H1 (cell line): ENCODE measurements around the gene DNAH1. TPM values are rescaled to one million over a fixed set of nuclear protein-coding genes. Genes with fewer than 3 reads are reported as not detected.

Experiments used
- CTCF ChIA-PET: fragments of 300-600 bp; sonication (Branson Sonifier 250); formaldehyde crosslinking; loops from one replicate; lab custom pipeline; 2021; ENCODE audit not compliant: partially characterized antibody; lab: Charles Lee
- POLR2A ChIA-PET: fragments of 300-600 bp; sonication (Branson Sonifier 250); formaldehyde crosslinking; loops from one replicate; lab custom pipeline; 2021; ENCODE audit warnings: inconsistent platforms; ENCODE audit not compliant: partially characterized antibody; lab: Charles Lee
- DNase-seq, 2 experiments: peaks; one replicate each; pipeline versions ENCODE4 v3.0.0 to v3.0.0-alpha.2; 2010 to 2022; ENCODE audit warnings: low spot score in 2 of 2, low read depth in 1 of 2, mixed read lengths in 1 of 2
- FAIRE-seq: peaks from 2 replicates; lab custom pipeline; 2011; peaks lifted over from hg19 to GRCh38; lab: Jason Lieb, UNC
- H2AFZ ChIP-seq: 2 replicates; pipeline ENCODE4 v1.8.1; 2012; ENCODE audit warnings: low read length, inconsistent platforms
- H2AK5ac ChIP-seq: 2 replicates; pipeline ENCODE4 v1.6.1; 2013; ENCODE audit warnings: low read depth, low read length
- H2BK120ac ChIP-seq: replicated peaks from 2 replicates; pipeline ENCODE3; 2013; ENCODE audit warnings: low read depth, low read length, inconsistent platforms
- H2BK12ac ChIP-seq: 2 replicates; pipeline ENCODE4 v1.6.1; 2013; ENCODE audit warnings: low read depth, low read length
- H2BK15ac ChIP-seq: 2 replicates; pipeline ENCODE4 v1.6.1; 2013; ENCODE audit warnings: low read length
- H2BK20ac ChIP-seq: 2 replicates; pipeline ENCODE4 v1.6.1; 2013; ENCODE audit warnings: low read length
- H2BK5ac ChIP-seq: 2 replicates; pipeline ENCODE4 v1.6.1; 2013; ENCODE audit warnings: low read depth, low read length
- H3K14ac ChIP-seq: 2 replicates; pipeline ENCODE4 v1.6.1; 2013; ENCODE audit warnings: inconsistent platforms; ENCODE audit not compliant: insufficient read length
- H3K18ac ChIP-seq: 2 replicates; pipeline ENCODE4 v1.6.1; 2013; ENCODE audit warnings: low read length; ENCODE audit errors: extremely low read depth
- H3K23ac ChIP-seq: 2 replicates; pipeline ENCODE4 v1.6.1; 2013; ENCODE audit warnings: inconsistent platforms; ENCODE audit not compliant: insufficient read length
- H3K23me2 ChIP-seq: 2 replicates; pipeline ENCODE4 v1.6.1; 2013; ENCODE audit warnings: low read depth, low read length
- H3K27ac ChIP-seq: 2 replicates; pipeline ENCODE4 v1.6.1; 2011; ENCODE audit warnings: low read depth, low read length, inconsistent platforms
- H3K27me3 ChIP-seq, 4 experiments: replicated peaks in 1 of 4; 1 replicate in 1 of 4; 2 replicates in 3 of 4; pipeline versions ENCODE4 v1.6.1 to v1.8.1; 2011 to 2013; ENCODE audit warnings: low read length in 3 of 4, mild to moderate bottlenecking in 3 of 4, inconsistent platforms in 2 of 4, mixed read lengths in 2 of 4, moderate library complexity in 1 of 4; ENCODE audit not compliant: control insufficient read depth in 3 of 4, insufficient read depth in 3 of 4; ENCODE audit errors: extremely low read depth in 1 of 4
- H3K36me3 ChIP-seq, 4 experiments: 2 replicates each; pipeline versions ENCODE4 v1.6.1 to v1.8.1; 2011 to 2013; ENCODE audit warnings: mild to moderate bottlenecking in 4 of 4, low read length in 3 of 4, moderate library complexity in 2 of 4, control low read depth in 1 of 4, inconsistent platforms in 1 of 4; ENCODE audit not compliant: insufficient read depth in 4 of 4, control insufficient read depth in 2 of 4
- H3K4ac ChIP-seq: replicated peaks from 2 replicates; pipeline ENCODE3; 2013; ENCODE audit warnings: low read length, low read depth, mixed read lengths, inconsistent platforms; ENCODE audit not compliant: insufficient read length
- H3K4me1 ChIP-seq, 4 experiments: replicated peaks in 1 of 4; 1 replicate in 1 of 4; 2 replicates in 3 of 4; pipeline versions ENCODE4 v1.6.1 to v1.8.1; 2011 to 2013; ENCODE audit warnings: low read length in 3 of 4, inconsistent platforms in 2 of 4, mixed read lengths in 1 of 4; ENCODE audit not compliant: insufficient read depth in 4 of 4, control insufficient read depth in 3 of 4
- H3K4me2 ChIP-seq, 2 experiments: 2 replicates each; pipeline versions ENCODE4 v1.6.1 to v1.8.1; 2011 to 2013; ENCODE audit warnings: low read depth in 2 of 2, low read length in 2 of 2, control low read depth in 1 of 2, inconsistent platforms in 1 of 2, mild to moderate bottlenecking in 1 of 2; ENCODE audit not compliant: insufficient read depth in 1 of 2
- H3K4me3 ChIP-seq, 4 experiments: fragments of 200-600, 300-600 bp in 1 of 4; sonication (generic), shearing (Covaris generic), sonication (Bioruptor Twin) in 1 of 4; 2 replicates each; pipeline versions ENCODE4 v1.5.1 to v1.8.1; 2011 to 2016; ENCODE audit warnings: low read length in 4 of 4, low read depth in 3 of 4, control low read depth in 2 of 4, inconsistent platforms in 2 of 4, mild to moderate bottlenecking in 2 of 4, mixed read lengths in 1 of 4, moderate library complexity in 1 of 4; ENCODE audit not compliant: insufficient read depth in 2 of 4; ENCODE audit errors: extremely low read depth in 1 of 4
- H3K56ac ChIP-seq: replicated peaks from 2 replicates; pipeline ENCODE3; 2013; ENCODE audit warnings: low read depth, mild to moderate bottlenecking, mixed read lengths, low read length, inconsistent platforms; ENCODE audit not compliant: insufficient read length
- H3K79me1 ChIP-seq: 2 replicates; pipeline ENCODE4 v1.6.1; 2013; ENCODE audit warnings: low read depth, low read length, control low read depth
- H3K79me2 ChIP-seq, 2 experiments: 2 replicates each; pipeline versions ENCODE4 v1.6.1 to v1.8.1; 2012 to 2013; ENCODE audit warnings: low read length in 2 of 2, mild to moderate bottlenecking in 2 of 2, inconsistent platforms in 1 of 2; ENCODE audit not compliant: insufficient read depth in 2 of 2, control insufficient read depth in 1 of 2
- H3K9ac ChIP-seq, 4 experiments: replicated peaks in 1 of 4; 1 replicate in 1 of 4; 2 replicates in 3 of 4; pipeline versions ENCODE4 v1.6.1 to v1.8.1; 2011 to 2013; ENCODE audit warnings: low read depth in 3 of 4, low read length in 3 of 4, control low read depth in 2 of 4, mild to moderate bottlenecking in 2 of 4, moderate library complexity in 2 of 4, inconsistent platforms in 1 of 4; ENCODE audit errors: extremely low read depth in 1 of 4
- H3K9me3 ChIP-seq, 2 experiments: 2 replicates each; pipeline versions ENCODE4 v1.6.1 to v1.8.1; 2012 to 2013; ENCODE audit warnings: mild to moderate bottlenecking in 2 of 2, moderate library complexity in 2 of 2, control low read depth in 1 of 2, inconsistent platforms in 1 of 2, low read depth in 1 of 2, low read length in 1 of 2, mixed read lengths in 1 of 2; ENCODE audit not compliant: insufficient read depth in 2 of 2
- H4K20me1 ChIP-seq, 2 experiments: replicated peaks in 1 of 2; 2 replicates each; pipeline versions ENCODE3 to v1.8.1; 2011 to 2013; ENCODE audit warnings: inconsistent platforms in 2 of 2, low read length in 2 of 2, mild to moderate bottlenecking in 1 of 2; ENCODE audit not compliant: insufficient read depth in 2 of 2, control insufficient read depth in 1 of 2
- H4K5ac ChIP-seq: 2 replicates; pipeline ENCODE4 v1.6.1; 2013; ENCODE audit warnings: low read length, low read depth, mixed read lengths, inconsistent platforms; ENCODE audit not compliant: insufficient read length
- H4K8ac ChIP-seq: 2 replicates; pipeline ENCODE4 v1.8.0; 2013; ENCODE audit warnings: mild to moderate bottlenecking, moderate library complexity, low read length, inconsistent platforms; ENCODE audit not compliant: insufficient read depth; ENCODE audit errors: extremely low read depth
- H4K91ac ChIP-seq: replicated peaks from 2 replicates; pipeline ENCODE3; 2013; ENCODE audit warnings: low read length, mixed read lengths, inconsistent platforms; ENCODE audit not compliant: insufficient read length
- NRF1 ChIP-seq: IDR thresholded peaks from 2 replicates; pipeline ENCODE4 v1.6.1; 2011; ENCODE audit warnings: mild to moderate bottlenecking, low read depth, low read length, improper control_type of control experiment
- PHF8 ChIP-seq: fragments of 200-600 bp; sonication (generic); conservative IDR thresholded peaks from 2 replicates; pipeline ENCODE4 v1.7.1; 2012; ENCODE audit warnings: low read depth, mild to moderate bottlenecking, inconsistent platforms, low read length, moderate library complexity
- WGBS, 2 experiments: shearing (Covaris generic) in 1 of 2; methylation state at CpG; one replicate each; pipeline versions ENCODE4 v1.1.6 to v1.1.7; 2013 to 2015; ENCODE audit warnings: low lambda C conversion rate in 2 of 2, mixed read lengths in 2 of 2, inconsistent platforms in 1 of 2, low coverage in 1 of 2, missing lambda C conversion rate in 1 of 2; ENCODE audit not compliant: insufficient replicate concordance in 2 of 2, insufficient coverage in 1 of 2, insufficient read length in 1 of 2; ENCODE audit errors: extremely low coverage in 1 of 2, missing lambda C conversion rate in 1 of 2; 5-methylcytosine and 5-hydroxymethylcytosine counted together
- polyA plus RNA-seq, 7 experiments: library from polyadenylated mRNA; depleted of rRNA in 3 of 7; stranded (reverse) in 5 of 7; unstranded in 2 of 7; fragments of >200 nt in 5 of 7; fragments of 200-250 nt in 2 of 7; gene quantifications; 1 replicate in 5 of 7; 2 replicates in 1 of 7; 4 replicates in 1 of 7; pipeline versions ENCODE4 v1.2.1 to v1.2.3, GENCODE V29; 2011 to 2013; ENCODE audit warnings: missing spikeins in 2 of 7, mixed read lengths in 2 of 7
- total RNA-seq: library from RNA; stranded (reverse); fragmentation: NEBNext Ultra II Directional; extraction: Animal tissue kit (Norgen Biotek cat#: 25700); gene quantifications from 2 replicates; pipeline ENCODE4 v1.2.1, GENCODE V29; 2021

The DNAH1 gene
- total and polyA plus RNA-seq, 2 of the 8 experiments (the other 6 are each of a cell fraction or from before 2014, with no cell fraction given) = 1.0 to 1.5 TPM

GRCh38 chr3:52446042-52446441, 129.9 kb downstream of the DNAH1 start:
- Histone ChIP-seq H3K27ac (no peak overlapping the region), H2BK120ac (no peak overlapping the region), H3K4ac (no peak overlapping the region), H3K79me1 (peaks cover 3% of the 10 kb centered on the region; the same call in 1 of the 2 replicates), H3K23me2 (peaks cover 4% of the 10 kb centered on the region; the same call in 1 of the 2 replicates), H2BK15ac (no peak overlapping the region; the same call in 1 of the 2 replicates), H3K36me3 (no peaks in the 10 kb centered on the region), H3K9ac (no peak overlapping the region), H4K5ac (no peak overlapping the region), H2AK5ac (no peak overlapping the region), H3K4me2 (no peak overlapping the region), H3K4me1 (peaks cover 0 to 18% (median 10%) of the 10 kb centered on the region in 4 experiments; a peak in 5 of 7 replicates), H2BK5ac (no peak overlapping the region), H4K91ac (no peak overlapping the region), H3K18ac (no peak overlapping the region), H3K27me3 (0 out of 7 replicates have a peak, but pooled peaks cover 0 to 2% (median 0%) of the 10 kb centered on the region in 4 experiments), H3K79me2 (no peaks in the 10 kb centered on the region), H3K9me3 (no peaks in the 10 kb centered on the region), H2BK20ac (no peak overlapping the region), H4K8ac (no peak overlapping the region), H3K14ac (no peak overlapping the region), H3K4me3 (no peak overlapping the region), H3K23ac (no peak overlapping the region), H2AFZ (no peak overlapping the region), H4K20me1 (no peaks in the 10 kb centered on the region), H3K56ac (no peak overlapping the region), H2BK12ac (0 out of 2 replicates have a peak overlapping the region, but pooled peaks have one; percentile 70)
- FAIRE-seq (no peak), DNase-seq (no peak)
- CTCF ChIA-PET = interaction anchor here (0.6 to 12.8 kb wide), 31 partner anchors 7 to 375 kb away, joined by 3 to 109 read pairs (median 4); partner anchors contain the start of genes TLR9 and TNNC1
- 82% methylated on average over 4 of the region's 4 CpGs; no CpG with 5 or more reads in 1 of the 2 experiments for WGBS, 2 experiments
- POLR2A ChIA-PET = interaction anchor here (0.9 to 12.3 kb wide), 7 partner anchors 8 to 206 kb away, joined by 3 to 112 read pairs (median 3); partner anchors contain the start of gene TNNC1
- TF ChIP-seq NRF1 (no peak), PHF8 (no peak)
